Upper lobe of right lung (tissue), 1 donor: ENCODE data around the gene CAB39L. TPM values are rescaled to one million over a fixed set of nuclear protein-coding genes. Genes with fewer than 3 reads are reported as not detected.

Source experiments
- ATAC-seq: fragments of 200-7000 bp; cut with Tn5 transposase; one replicate; pipeline ENCODE4 v1.9.1; 2020; ENCODE audit warnings: mild to moderate bottlenecking, moderate library complexity
- DNase-seq: peaks from one replicate; pipeline ENCODE4 v3.0.0-alpha.2; 2020
- H3K27ac ChIP-seq: fragments of 200-600 bp; one replicate; pipeline ENCODE4 v1.8.0; 2022
- H3K27me3 ChIP-seq: fragments of 200-600 bp; one replicate; pipeline ENCODE4 v1.8.0; 2022; ENCODE audit warnings: mild to moderate bottlenecking
- H3K36me3 ChIP-seq: fragments of 200-600 bp; one replicate; pipeline ENCODE4 v1.8.0; 2022
- H3K4me1 ChIP-seq: fragments of 200-600 bp; one replicate; pipeline ENCODE4 v1.8.0; 2022
- H3K4me3 ChIP-seq: fragments of 200-600 bp; one replicate; pipeline ENCODE4 v1.8.0; 2022; ENCODE audit warnings: mild to moderate bottlenecking
- H3K9me3 ChIP-seq: fragments of 200-600 bp; one replicate; pipeline ENCODE4 v1.8.0; 2022
- intact Hi-C: fragments of 100-400 bp; cut with DNase I; formaldehyde crosslinking; loops from one replicate; pipeline ENCODE4 v1.11.0; 2022
- total RNA-seq: library from RNA; stranded (reverse); fragmentation: NEBNext Ultra II Directional; extraction: Animal tissue kit (Norgen Biotek cat#: 25700); gene quantifications from one replicate; pipeline ENCODE4 v1.2.1, GENCODE V29; 2021
- TF ChIP-seq, protein P1 (sequence below): fragments of 200-600 bp; IDR thresholded peaks from one replicate; pipeline ENCODE4 v1.8.0; 2022; ENCODE audit warnings: antibody characterized with exemption
- donor health status: DM: no; HTN: yes; CAD: no; lungs with severe emphysema.

CAB39L gene
- total RNA-seq, 1 donor from 2014 or later = 18.0 TPM

DNA sequence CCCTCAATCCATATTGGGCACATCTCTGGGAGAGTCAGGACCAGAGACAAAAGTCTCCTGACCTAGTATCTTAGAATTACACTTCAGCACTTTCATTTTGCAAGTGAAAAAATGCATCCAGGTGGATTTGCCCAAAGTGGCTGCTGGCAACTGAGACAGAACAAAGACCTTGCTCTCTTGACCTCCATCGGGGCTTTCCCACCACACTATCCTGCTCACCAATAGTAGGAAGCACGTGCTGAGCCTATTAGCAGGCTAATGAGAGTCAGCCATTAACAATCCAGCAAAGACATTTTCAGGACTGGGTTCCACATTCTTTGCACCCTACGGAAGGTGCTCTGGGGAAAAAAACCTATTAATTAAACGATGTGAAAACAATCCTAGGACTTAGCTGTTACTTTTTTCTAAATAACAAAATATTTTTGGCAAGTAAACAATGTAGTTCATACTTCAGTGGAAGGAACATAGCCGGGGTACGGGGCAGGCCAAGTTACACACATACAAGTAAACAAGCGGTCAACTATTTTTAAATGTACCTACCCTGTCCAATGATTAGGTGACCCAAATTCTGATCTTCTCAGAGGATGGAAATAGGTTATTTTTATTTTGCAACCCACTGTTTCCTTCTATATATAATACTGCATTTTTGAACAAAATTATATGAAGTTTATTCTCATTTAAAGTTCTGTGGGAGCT, 117.5 kb downstream of the CAB39L start:
- H3K27ac ChIP-seq = no peak overlapping the region
- H3K36me3 ChIP-seq = no peaks in the 10 kb centered on the region
- H3K9me3 ChIP-seq = no peaks in the 10 kb centered on the region
- DNase-seq (no peak), ATAC-seq (no peak)
- no peaks in the 10 kb centered on the region for H3K4me1 ChIP-seq
- H3K4me3 ChIP-seq = no peak overlapping the region
- no peaks in the 10 kb centered on the region for H3K27me3 ChIP-seq
- TF ChIP-seq, protein P1, sequence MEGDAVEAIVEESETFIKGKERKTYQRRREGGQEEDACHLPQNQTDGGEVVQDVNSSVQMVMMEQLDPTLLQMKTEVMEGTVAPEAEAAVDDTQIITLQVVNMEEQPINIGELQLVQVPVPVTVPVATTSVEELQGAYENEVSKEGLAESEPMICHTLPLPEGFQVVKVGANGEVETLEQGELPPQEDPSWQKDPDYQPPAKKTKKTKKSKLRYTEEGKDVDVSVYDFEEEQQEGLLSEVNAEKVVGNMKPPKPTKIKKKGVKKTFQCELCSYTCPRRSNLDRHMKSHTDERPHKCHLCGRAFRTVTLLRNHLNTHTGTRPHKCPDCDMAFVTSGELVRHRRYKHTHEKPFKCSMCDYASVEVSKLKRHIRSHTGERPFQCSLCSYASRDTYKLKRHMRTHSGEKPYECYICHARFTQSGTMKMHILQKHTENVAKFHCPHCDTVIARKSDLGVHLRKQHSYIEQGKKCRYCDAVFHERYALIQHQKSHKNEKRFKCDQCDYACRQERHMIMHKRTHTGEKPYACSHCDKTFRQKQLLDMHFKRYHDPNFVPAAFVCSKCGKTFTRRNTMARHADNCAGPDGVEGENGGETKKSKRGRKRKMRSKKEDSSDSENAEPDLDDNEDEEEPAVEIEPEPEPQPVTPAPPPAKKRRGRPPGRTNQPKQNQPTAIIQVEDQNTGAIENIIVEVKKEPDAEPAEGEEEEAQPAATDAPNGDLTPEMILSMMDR = no peak
- intact Hi-C loops = no loop called here

DNA sequence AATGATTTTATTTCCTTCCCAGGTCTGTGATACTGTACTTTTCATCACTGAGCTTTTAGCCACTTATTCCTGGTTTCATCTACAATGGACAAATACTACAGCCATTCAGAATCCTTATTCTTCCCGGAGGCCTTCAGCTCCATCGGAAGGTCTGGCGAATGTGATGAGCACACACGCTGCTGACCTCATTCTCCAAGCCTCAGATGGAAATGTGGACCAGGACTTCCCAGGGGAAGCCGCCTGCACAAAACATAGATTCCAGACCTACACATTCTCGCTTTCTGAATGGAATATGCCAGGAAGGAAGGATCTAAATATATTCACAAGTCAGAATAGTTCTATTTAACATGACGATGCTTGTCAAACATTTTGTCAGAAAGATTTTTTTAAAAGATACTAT, 120.5 kb downstream of the CAB39L start:
- Histone ChIP-seq H3K36me3 (no peaks in the 10 kb centered on the region), H3K27ac (no peak overlapping the region), H3K4me1 (no peaks in the 10 kb centered on the region), H3K4me3 (no peak overlapping the region), H3K27me3 (no peaks in the 10 kb centered on the region), H3K9me3 (no peaks in the 10 kb centered on the region)
- intact Hi-C loops = no loop called here
- no peak for DNase-seq
- TF ChIP-seq, protein P1 = no peak
- ATAC-seq = no peak

DNA sequence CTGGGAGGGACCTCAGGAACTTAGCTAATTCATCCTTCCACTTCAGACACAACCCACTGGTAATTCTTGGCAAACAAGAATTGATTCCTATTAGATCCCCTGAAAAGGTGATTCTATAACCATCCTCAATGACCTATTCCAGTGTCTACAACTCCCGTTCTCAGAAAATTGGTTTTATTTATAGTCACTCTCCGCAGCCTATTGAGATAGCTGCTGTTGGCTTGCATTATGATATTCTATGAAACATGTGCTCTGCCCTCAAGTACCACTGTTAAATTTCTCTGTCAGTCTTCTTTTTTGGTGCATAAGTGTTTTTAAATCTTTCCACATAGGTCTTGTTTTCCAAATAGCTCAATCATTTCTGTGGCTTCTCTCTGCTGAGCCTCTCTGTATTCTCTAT, 121.2 kb downstream of the CAB39L start:
- no peaks in the 10 kb centered on the region for H3K4me1 ChIP-seq
- intact Hi-C loops = no loop called here
- H3K27ac ChIP-seq = no peak overlapping the region
- DNase-seq = no peak
- ATAC-seq = no peak
- H3K27me3 ChIP-seq = no peaks in the 10 kb centered on the region
- TF ChIP-seq, protein P1 = no peak
- no peaks in the 10 kb centered on the region for H3K36me3 ChIP-seq
- no peaks in the 10 kb centered on the region for H3K9me3 ChIP-seq
- no peak overlapping the region for H3K4me3 ChIP-seq

DNA sequence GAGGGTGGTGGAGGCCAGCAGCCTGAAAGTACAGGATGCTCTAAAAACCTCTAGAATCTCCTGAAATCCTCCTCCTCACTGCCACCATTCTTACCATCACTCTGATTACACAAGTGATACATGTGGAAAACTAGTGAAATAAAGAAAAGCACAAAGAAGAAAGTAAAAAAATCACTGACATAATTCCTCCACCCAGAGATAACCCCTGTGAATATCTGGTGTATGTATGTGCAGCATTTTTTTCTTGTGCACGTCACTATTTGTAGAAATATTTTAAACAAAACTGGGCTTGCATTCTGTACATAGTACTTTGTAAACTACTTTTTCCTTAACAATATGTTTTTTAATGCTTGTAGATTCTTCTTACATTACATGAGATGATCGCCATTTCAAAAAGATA, 122.9 kb downstream of the CAB39L start:
- ATAC-seq (no peak), DNase-seq (no peak)
- Histone ChIP-seq H3K9me3 (no peaks in the 10 kb centered on the region), H3K4me3 (no peak overlapping the region), H3K27me3 (no peaks in the 10 kb centered on the region), H3K4me1 (no peaks in the 10 kb centered on the region), H3K36me3 (no peaks in the 10 kb centered on the region), H3K27ac (no peak overlapping the region)
- TF ChIP-seq, protein P1 = no peak
- intact Hi-C loops = no loop called here

DNA sequence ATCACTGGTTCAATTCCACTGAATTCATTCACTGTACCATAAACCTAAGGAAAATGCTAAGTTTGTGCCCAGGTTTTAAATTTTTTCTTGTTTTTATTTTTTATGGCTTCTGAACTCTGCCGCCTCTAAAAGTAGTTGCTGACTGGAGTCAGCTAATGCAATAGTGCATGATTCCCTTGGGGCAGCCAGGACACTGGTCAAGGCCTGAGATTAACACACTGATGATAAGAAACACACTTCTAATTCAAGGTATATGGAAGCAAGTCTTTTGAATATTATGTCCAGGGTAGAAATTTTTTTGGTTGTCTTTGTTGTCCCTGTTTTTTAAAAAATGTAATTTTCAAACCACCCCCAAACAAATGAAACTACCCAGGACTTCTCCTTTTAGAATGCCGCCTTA, 123.9 kb downstream of the CAB39L start:
- no peak overlapping the region for H3K4me3 ChIP-seq
- no peak for ATAC-seq
- no peaks in the 10 kb centered on the region for H3K9me3 ChIP-seq
- no peak overlapping the region for H3K27ac ChIP-seq
- H3K4me1 ChIP-seq = no peaks in the 10 kb centered on the region
- TF ChIP-seq, protein P1 = no peak
- DNase-seq = no peak
- intact Hi-C loops = no loop called here
- no peaks in the 10 kb centered on the region for H3K27me3 ChIP-seq
- no peaks in the 10 kb centered on the region for H3K36me3 ChIP-seq

DNA sequence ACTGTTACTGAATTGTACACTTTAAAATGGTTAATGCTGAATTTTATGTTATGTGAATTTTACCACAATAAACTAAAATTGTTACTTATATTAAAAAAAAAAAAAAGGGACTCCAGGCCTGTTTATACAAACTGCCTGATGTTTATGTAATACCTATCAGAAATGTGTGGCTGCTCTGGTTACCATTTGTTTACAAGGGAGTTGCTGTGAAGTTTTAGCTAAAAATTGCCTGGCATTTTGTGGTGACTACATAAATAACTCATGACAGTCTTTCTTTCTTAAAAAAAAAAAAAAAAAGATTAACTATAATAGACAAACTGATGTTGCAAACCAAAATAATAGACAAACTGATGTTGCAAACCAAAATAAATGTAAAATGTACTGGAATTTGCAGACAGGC, 124.3 kb downstream of the CAB39L start:
- TF ChIP-seq, protein P1 = no peak
- Histone ChIP-seq H3K9me3 (no peaks in the 10 kb centered on the region), H3K4me1 (peaks cover 4% of the 10 kb centered on the region), H3K27me3 (no peaks in the 10 kb centered on the region), H3K36me3 (no peaks in the 10 kb centered on the region), H3K27ac (no peak overlapping the region), H3K4me3 (no peak overlapping the region)
- ATAC-seq (no peak), DNase-seq (no peak)
- intact Hi-C loops = no loop called here
